H9 (cell line): ENCODE results near the gene LEF1. TPM values are rescaled to one million over a fixed set of nuclear protein-coding genes. Genes with fewer than 3 reads are reported as not detected.

Experiments used
- DNase-seq: peaks from one replicate; pipeline ENCODE4 v3.0.0-alpha.2; 2017
- H2AFZ ChIP-seq: one replicate; pipeline ENCODE4 v1.6.1; 2013; ENCODE audit warnings: mild to moderate bottlenecking, low read length, control low read depth, moderate library complexity
- H2AK5ac ChIP-seq: 2 replicates; pipeline ENCODE4 v1.6.1; 2013; ENCODE audit warnings: low read length, control low read depth, mixed read lengths; ENCODE audit not compliant: insufficient read length
- H2BK120ac ChIP-seq: one replicate; pipeline ENCODE4 v1.6.1; 2013; ENCODE audit warnings: low read depth, mild to moderate bottlenecking, low read length, control low read depth, inconsistent platforms; ENCODE audit not compliant: poor library complexity, severe bottlenecking
- H2BK12ac ChIP-seq: 2 replicates; pipeline ENCODE4 v1.6.1; 2013; ENCODE audit warnings: low read length, control low read depth, mixed read lengths, low read depth; ENCODE audit not compliant: insufficient read length
- H2BK15ac ChIP-seq: 2 replicates; pipeline ENCODE4 v1.6.1; 2013; ENCODE audit warnings: low read depth, low read length, control low read depth
- H2BK20ac ChIP-seq: one replicate; pipeline ENCODE4 v1.6.1; 2013; ENCODE audit warnings: low read depth, mild to moderate bottlenecking, low read length, control low read depth, inconsistent platforms; ENCODE audit not compliant: poor library complexity, severe bottlenecking
- H2BK5ac ChIP-seq: 2 replicates; pipeline ENCODE4 v1.6.1; 2013; ENCODE audit warnings: low read length, control low read depth, mixed read lengths; ENCODE audit not compliant: insufficient read length
- H3K14ac ChIP-seq: 2 replicates; pipeline ENCODE4 v1.6.1; 2013; ENCODE audit warnings: low read length, control low read depth; ENCODE audit not compliant: insufficient read depth
- H3K18ac ChIP-seq: 2 replicates; pipeline ENCODE4 v1.6.1; 2013; ENCODE audit warnings: low read depth, mild to moderate bottlenecking, mixed read lengths, low read length, control low read depth; ENCODE audit not compliant: insufficient read length
- H3K23ac ChIP-seq: 2 replicates; pipeline ENCODE4 v1.6.1; 2013; ENCODE audit warnings: low read length, control low read depth, mixed read lengths, low read depth; ENCODE audit not compliant: insufficient read length
- H3K23me2 ChIP-seq: 2 replicates; pipeline ENCODE4 v1.6.1; 2013; ENCODE audit warnings: low read depth, mild to moderate bottlenecking, mixed read lengths, low read length, control low read depth; ENCODE audit not compliant: insufficient read length, poor library complexity, severe bottlenecking
- H3K27ac ChIP-seq: 2 replicates; pipeline ENCODE4 v1.5.1; 2013; ENCODE audit warnings: low read length, control low read depth, mixed read lengths, low read depth; ENCODE audit not compliant: insufficient read length
- H3K27me3 ChIP-seq: 2 replicates; pipeline ENCODE4 v1.6.1; 2013; ENCODE audit warnings: low read length, control low read depth, inconsistent platforms; ENCODE audit not compliant: insufficient read depth
- H3K4ac ChIP-seq: 2 replicates; pipeline ENCODE4 v1.6.1; 2013; ENCODE audit warnings: low read depth, mild to moderate bottlenecking, control low read depth, inconsistent platforms, low read length, moderate library complexity
- H3K4me1 ChIP-seq: 2 replicates; pipeline ENCODE4 v1.6.1; 2013; ENCODE audit warnings: low read length, control low read depth, inconsistent platforms; ENCODE audit not compliant: insufficient read depth
- H3K4me2 ChIP-seq: 2 replicates; pipeline ENCODE4 v1.6.1; 2013; ENCODE audit warnings: low read length, control low read depth, mixed read lengths; ENCODE audit not compliant: insufficient read length, insufficient read depth
- H3K56ac ChIP-seq: 2 replicates; pipeline ENCODE4 v1.6.1; 2013; ENCODE audit warnings: low read depth, mild to moderate bottlenecking, mixed read lengths, low read length, control low read depth; ENCODE audit not compliant: insufficient read length
- H3K79me1 ChIP-seq: 2 replicates; pipeline ENCODE4 v1.6.1; 2013; ENCODE audit warnings: low read depth, mild to moderate bottlenecking, moderate library complexity, low read length, control low read depth, inconsistent platforms; ENCODE audit not compliant: insufficient read depth, poor library complexity, severe bottlenecking
- H3K79me2 ChIP-seq: 2 replicates; pipeline ENCODE4 v1.6.1; 2013; ENCODE audit warnings: low read length, control low read depth, inconsistent platforms; ENCODE audit not compliant: insufficient read depth
- H3K9ac ChIP-seq: 2 replicates; pipeline ENCODE4 v1.6.1; 2013; ENCODE audit warnings: low read length, control low read depth, mixed read lengths; ENCODE audit not compliant: insufficient read length; ENCODE audit errors: extremely low read depth
- H3K9me3 ChIP-seq: one replicate; pipeline ENCODE4 v1.6.1; 2013; ENCODE audit warnings: low read depth, low read length, inconsistent platforms; ENCODE audit not compliant: control insufficient read depth
- H3T11ph ChIP-seq: one replicate; pipeline ENCODE4 v1.6.1; 2013; ENCODE audit warnings: mild to moderate bottlenecking, low read length, control low read depth, inconsistent platforms
- H4K20me1 ChIP-seq: one replicate; pipeline ENCODE4 v1.6.1; 2013; ENCODE audit not compliant: control insufficient read depth, insufficient read length, insufficient read depth
- H4K5ac ChIP-seq: 2 replicates; pipeline ENCODE4 v1.6.1; 2013; ENCODE audit warnings: low read depth, mild to moderate bottlenecking, mixed read lengths, low read length, control low read depth; ENCODE audit not compliant: insufficient read length
- H4K8ac ChIP-seq: replicated peaks from 2 replicates; pipeline ENCODE4 v1.6.1; 2013; ENCODE audit warnings: low read length, control low read depth, mixed read lengths, low read depth; ENCODE audit not compliant: insufficient read length
- H4K91ac ChIP-seq: 2 replicates; pipeline ENCODE4 v1.6.1; 2013; ENCODE audit warnings: low read depth, mild to moderate bottlenecking, moderate library complexity, mixed read lengths, low read length, control low read depth; ENCODE audit not compliant: insufficient read length
- H3K27ac Mint-ChIP-seq, 3 experiments: 2 replicates in 2 of 3; 3 replicates in 1 of 3; pipeline ENCODE4 v1.8.0; 2020 to 2021; ENCODE audit warnings: mixed read lengths in 3 of 3, mild to moderate bottlenecking in 1 of 3, moderate library complexity in 1 of 3
- H3K27me3 Mint-ChIP-seq: 2 replicates; pipeline ENCODE4 v1.8.0; 2021; ENCODE audit warnings: low read depth, mild to moderate bottlenecking, moderate library complexity, mixed read lengths
- H3K36me3 Mint-ChIP-seq, 3 experiments: 2 replicates in 2 of 3; 3 replicates in 1 of 3; pipeline ENCODE4 v1.8.0; 2020 to 2021; ENCODE audit warnings: low read depth in 3 of 3, mixed read lengths in 3 of 3; ENCODE audit not compliant: insufficient read depth in 1 of 3
- H3K4me1 Mint-ChIP-seq, 2 experiments: 2 replicates each; pipeline ENCODE4 v1.8.0; 2020; ENCODE audit warnings: mixed read lengths in 2 of 2
- H3K4me3 Mint-ChIP-seq, 2 experiments: 2 replicates in 1 of 2; 3 replicates in 1 of 2; pipeline ENCODE4 v1.8.0; 2020 to 2021; ENCODE audit warnings: mild to moderate bottlenecking in 2 of 2, mixed read lengths in 2 of 2, moderate library complexity in 1 of 2
- H3K9me3 Mint-ChIP-seq, 2 experiments: 2 replicates in 1 of 2; 3 replicates in 1 of 2; pipeline ENCODE4 v1.8.0; 2020; ENCODE audit warnings: mild to moderate bottlenecking in 2 of 2, mixed read lengths in 2 of 2, moderate library complexity in 1 of 2
- WGBS: extraction: QIAGEN DNeasy Blood & Tissue Kit; methylation state at CpG from one replicate; pipeline ENCODE4 v1.1.7; 2013; ENCODE audit warnings: missing lambda C conversion rate, low lambda C conversion rate, mixed read lengths; ENCODE audit not compliant: insufficient read length; ENCODE audit errors: extremely low coverage; 5-methylcytosine and 5-hydroxymethylcytosine counted together
- total RNA-seq: library from RNA; stranded (reverse); gene quantifications from 2 replicates; pipeline ENCODE4 v1.2.1, GENCODE V29; 2021
- TF ChIP-seq, protein P1 (sequence below): fragments of 200-600 bp; sonication (generic); conservative IDR thresholded peaks from 3 replicates; pipeline ENCODE4 v1.8.0; 2021; ENCODE audit warnings: antibody characterized with exemption, mild to moderate bottlenecking

LEF1 gene
- total RNA-seq, 1 experiment from 2014 or later: 2.5 TPM

DNA sequence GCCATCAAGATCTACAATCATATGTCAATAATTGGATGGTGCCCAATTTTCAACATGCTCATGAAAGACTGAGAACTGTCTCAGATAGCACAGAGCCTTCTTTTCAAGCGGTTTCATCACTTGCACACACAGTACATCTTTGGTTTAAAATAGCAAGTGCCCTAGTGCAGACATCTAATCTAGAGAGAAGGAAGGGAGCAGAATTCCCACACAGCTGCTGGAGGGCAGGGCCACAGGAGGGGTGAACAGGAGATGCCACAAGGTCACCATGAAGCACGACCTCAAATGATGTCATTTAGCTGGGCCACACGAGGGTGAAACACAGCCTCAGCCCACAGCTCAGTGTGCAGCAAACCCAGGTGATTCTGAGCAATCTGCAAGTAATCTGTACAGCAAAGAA lies 24.3 kb downstream of the LEF1 start:
- Histone ChIP-seq H3K9me3 (no peaks in the 10 kb centered on the region), H3K23me2 (no peaks in the 10 kb centered on the region), H2BK120ac (no peak overlapping the region), H2AK5ac (no peak overlapping the region), H3K56ac (no peak overlapping the region), H2BK15ac (no peak overlapping the region), H3K79me2 (no peaks in the 10 kb centered on the region), H2BK20ac (no peak overlapping the region), H3K18ac (no peak overlapping the region), H3K27me3 (peaks cover 2% of the 10 kb centered on the region; the same call in 1 of the 2 replicates), H2BK12ac (no peak overlapping the region), H3K23ac (no peak overlapping the region), H3K4me2 (no peak overlapping the region), H3K9ac (no peak overlapping the region), H3T11ph (no peak overlapping the region), H3K79me1 (no peaks in the 10 kb centered on the region), H4K5ac (no peak overlapping the region), H4K20me1 (no peaks in the 10 kb centered on the region), H3K27ac (no peak overlapping the region), H3K4ac (no peak overlapping the region), H4K91ac (no peak overlapping the region), H3K4me1 (peaks cover 2% of the 10 kb centered on the region; the same call in 1 of the 2 replicates), H3K14ac (no peak overlapping the region; the same call in 1 of the 2 replicates), H2BK5ac (no peak overlapping the region), H2AFZ (no peak overlapping the region), H4K8ac (no peak overlapping the region)
- H3K4me3 Mint-ChIP-seq: no peak overlapping the region
- no CpG with 5 or more reads among the region's 3 CpGs for WGBS
- no peak for DNase-seq
- no peak overlapping the region for H3K27ac Mint-ChIP-seq
- TF ChIP-seq, protein P1, sequence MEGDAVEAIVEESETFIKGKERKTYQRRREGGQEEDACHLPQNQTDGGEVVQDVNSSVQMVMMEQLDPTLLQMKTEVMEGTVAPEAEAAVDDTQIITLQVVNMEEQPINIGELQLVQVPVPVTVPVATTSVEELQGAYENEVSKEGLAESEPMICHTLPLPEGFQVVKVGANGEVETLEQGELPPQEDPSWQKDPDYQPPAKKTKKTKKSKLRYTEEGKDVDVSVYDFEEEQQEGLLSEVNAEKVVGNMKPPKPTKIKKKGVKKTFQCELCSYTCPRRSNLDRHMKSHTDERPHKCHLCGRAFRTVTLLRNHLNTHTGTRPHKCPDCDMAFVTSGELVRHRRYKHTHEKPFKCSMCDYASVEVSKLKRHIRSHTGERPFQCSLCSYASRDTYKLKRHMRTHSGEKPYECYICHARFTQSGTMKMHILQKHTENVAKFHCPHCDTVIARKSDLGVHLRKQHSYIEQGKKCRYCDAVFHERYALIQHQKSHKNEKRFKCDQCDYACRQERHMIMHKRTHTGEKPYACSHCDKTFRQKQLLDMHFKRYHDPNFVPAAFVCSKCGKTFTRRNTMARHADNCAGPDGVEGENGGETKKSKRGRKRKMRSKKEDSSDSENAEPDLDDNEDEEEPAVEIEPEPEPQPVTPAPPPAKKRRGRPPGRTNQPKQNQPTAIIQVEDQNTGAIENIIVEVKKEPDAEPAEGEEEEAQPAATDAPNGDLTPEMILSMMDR: no peak
- H3K4me1 Mint-ChIP-seq: peaks cover 25 to 53% of the 10 kb centered on the region in 2 experiments
- peaks cover 45% of the 10 kb centered on the region for H3K27me3 Mint-ChIP-seq
- H3K36me3 Mint-ChIP-seq: no peaks in the 10 kb centered on the region
- no peaks in the 10 kb centered on the region for H3K9me3 Mint-ChIP-seq
